GM18907 (cell line): ENCODE measurements around the gene RPS29.
"Not testable (repeated sequence)": the region's sequence is repeated elsewhere in the genome, so short reads cannot be mapped to it uniquely, and the experiment has no call there.

Experiments used
- ATAC-seq: cut with Tn5 transposase; IDR thresholded peaks from one replicate; pipeline ENCODE4 v1.9.1; 2021; ENCODE audit warnings: mild to moderate bottlenecking, moderate library complexity; ENCODE audit not compliant: unreplicated experiment

The RPS29 gene

GRCh38 chr14:49598485-49599300, 12.5 kb upstream of the RPS29 start, which contains the start of gene LRR1:
TSS of gene LRR1 (plus strand) at chr14:49598940. CDS start at chr14:49599021, 81 bp downstream.
- peak; percentile 57 for ATAC-seq

GRCh38 chr14:49598189-49598484, 12.0 kb upstream of the RPS29 start:
- ATAC-seq = peak; percentile 1

- ATAC-seq = no peak
Measured at GRCh38 chr14:49594347-49595091, 8.3 kb upstream of the RPS29 start.

- no peak for ATAC-seq
Measured at GRCh38 chr14:49593016-49593415, 6.8 kb upstream of the RPS29 start.

- no peak for ATAC-seq
Measured at GRCh38 chr14:49589387-49589786, 3.2 kb upstream of the RPS29 start.

GRCh38 chr14:49586673-49587460, 687 bp upstream of the RPS29 start:
- peak; percentile 44 for ATAC-seq

- ATAC-seq = not testable (repeated sequence)
Measured at GRCh38 chr14:49584981-49585640, 1.1 kb downstream of the RPS29 start.

GRCh38 chr14:49584058-49584457, 2.1 kb downstream of the RPS29 start:
- no peak for ATAC-seq

GRCh38 chr14:49583629-49584028, 2.6 kb downstream of the RPS29 start:
- no peak for ATAC-seq

GRCh38 chr14:49582113-49582977, 3.8 kb downstream of the RPS29 start:
- no peak for ATAC-seq

GRCh38 chr14:49581209-49582112, 4.7 kb downstream of the RPS29 start:
- ATAC-seq = no peak

- no peak for ATAC-seq
Measured at GRCh38 chr14:49579841-49580240, 6.3 kb downstream of the RPS29 start.

GRCh38 chr14:49578141-49578540, 8.0 kb downstream of the RPS29 start:
- ATAC-seq = no peak

GRCh38 chr14:49574038-49574437, 12.1 kb downstream of the RPS29 start:
- no peak for ATAC-seq

- ATAC-seq = no peak
Measured at GRCh38 chr14:49569281-49569680, 16.9 kb downstream of the RPS29 start.

GRCh38 chr14:49566714-49567113, 19.5 kb downstream of the RPS29 start:
- no peak for ATAC-seq

GRCh38 chr14:49559979-49560768, 26.0 kb downstream of the RPS29 start:
- no peak for ATAC-seq

GRCh38 chr14:49553892-49554291, 32.3 kb downstream of the RPS29 start:
- ATAC-seq = no peak
